ENCODE data around the gene TLL2. TPM values are rescaled to one million over a fixed set of nuclear protein-coding genes. Genes with fewer than 3 reads are reported as not detected.

TLL2 gene
- total RNA-seq, 1 donor = under 0.01 TPM

- TF ChIP-seq CTCF (IDR thresholded peaks at IDR 0.05; ENCODE audit: insufficient read depth, low read length) = no peak
- no peak overlapping the region for H3K4me3 ChIP-seq (ENCODE audit: low read depth, low read length)
- no peak for DNase-seq (ENCODE audit: low read depth)
These were observed 144.8 kb downstream of the TLL2 start for GRCh38 chr10:96368971-96369370.

- DNase-seq (ENCODE audit: low read depth) = no peak
- no peak overlapping the region for H3K4me3 ChIP-seq (ENCODE audit: low read depth, low read length)
- no peak for TF ChIP-seq CTCF (IDR thresholded peaks at IDR 0.05; ENCODE audit: insufficient read depth, low read length)
These were observed 146.3 kb downstream of the TLL2 start for GRCh38 chr10:96367470-96367869.

GRCh38 chr10:96366508-96366907, 147.2 kb downstream of the TLL2 start:
- no peak for TF ChIP-seq CTCF (IDR thresholded peaks at IDR 0.05; ENCODE audit: insufficient read depth, low read length)
- DNase-seq (ENCODE audit: low read depth) = no peak
- H3K4me3 ChIP-seq (ENCODE audit: low read depth, low read length) = no peak overlapping the region

GRCh38 chr10:96365571-96365970, 148.2 kb downstream of the TLL2 start:
- DNase-seq (ENCODE audit: low read depth) = no peak
- H3K4me3 ChIP-seq (ENCODE audit: low read depth, low read length) = no peak overlapping the region
- no peak for TF ChIP-seq CTCF (IDR thresholded peaks at IDR 0.05; ENCODE audit: insufficient read depth, low read length)

GRCh38 chr10:96360766-96361165, 153.0 kb downstream of the TLL2 start:
- no peak for TF ChIP-seq CTCF (IDR thresholded peaks at IDR 0.05; ENCODE audit: insufficient read depth, low read length)
- H3K4me3 ChIP-seq (ENCODE audit: low read depth, low read length) = no peak overlapping the region
- DNase-seq (ENCODE audit: low read depth) = no peak

- DNase-seq (ENCODE audit: low read depth) = no peak
- no peak overlapping the region for H3K4me3 ChIP-seq (ENCODE audit: low read depth, low read length)
- no peak for TF ChIP-seq CTCF (IDR thresholded peaks at IDR 0.05; ENCODE audit: insufficient read depth, low read length)
These were observed 153.4 kb downstream of the TLL2 start for GRCh38 chr10:96360331-96360730.

- no peak for TF ChIP-seq CTCF (IDR thresholded peaks at IDR 0.05; ENCODE audit: insufficient read depth, low read length)
- no peak for DNase-seq (ENCODE audit: low read depth)
- no peak overlapping the region for H3K4me3 ChIP-seq (ENCODE audit: low read depth, low read length)
These were observed 154.1 kb downstream of the TLL2 start for GRCh38 chr10:96359616-96360015.
